ENCODE measurements around the gene MYBL2.

- TF ChIP-seq POLR2A (IDR thresholded peaks at IDR 0.05; ENCODE audit: low read length) (no peak), GATA1 (IDR thresholded peaks at IDR 0.05; ENCODE audit: low read depth, low read length) (no peak)
These were observed 9.5 kb downstream of the MYBL2 start for GRCh38 chr20:43676368-43676767.
